ENCODE data around the gene FBXL17.

The FBXL17 gene

DNA sequence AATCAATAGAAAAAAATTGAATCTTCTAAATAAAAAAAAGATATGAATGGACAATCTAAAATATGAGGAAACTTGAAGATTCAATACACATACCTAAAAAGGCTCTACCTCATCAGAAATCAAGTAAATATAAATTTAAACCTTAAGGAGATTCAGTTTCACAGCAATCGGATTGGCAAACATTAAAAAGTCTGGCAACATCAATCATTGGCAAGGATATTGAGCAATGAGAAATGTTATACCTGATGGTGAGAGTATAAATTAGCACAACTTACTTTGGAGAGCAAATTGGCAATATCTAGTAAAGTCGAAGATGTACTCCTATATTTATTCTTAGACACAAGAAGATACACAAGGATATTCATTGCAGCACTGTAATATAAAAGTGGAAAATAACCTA, 436.8 kb downstream of the FBXL17 start:
- no peak for DNase-seq

DNA sequence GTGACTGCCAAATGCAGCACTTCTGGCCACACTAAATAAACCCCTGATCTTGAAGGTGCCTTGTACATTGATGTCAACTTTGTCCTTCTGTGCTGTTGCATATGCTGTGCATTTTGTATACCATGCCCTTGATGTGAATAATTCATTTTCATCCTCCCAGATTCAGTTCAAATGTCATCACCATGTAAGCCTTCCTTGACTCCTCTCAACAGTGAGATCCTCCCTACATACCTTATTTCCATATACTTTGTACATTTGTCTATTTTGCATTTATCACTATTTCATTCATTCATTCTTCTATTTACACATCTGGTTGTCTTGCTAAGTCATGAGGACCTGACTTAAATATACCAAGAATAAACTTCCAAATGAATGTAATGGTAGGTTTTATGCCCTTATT, 438.0 kb downstream of the FBXL17 start:
- DNase-seq: no peak

DNA sequence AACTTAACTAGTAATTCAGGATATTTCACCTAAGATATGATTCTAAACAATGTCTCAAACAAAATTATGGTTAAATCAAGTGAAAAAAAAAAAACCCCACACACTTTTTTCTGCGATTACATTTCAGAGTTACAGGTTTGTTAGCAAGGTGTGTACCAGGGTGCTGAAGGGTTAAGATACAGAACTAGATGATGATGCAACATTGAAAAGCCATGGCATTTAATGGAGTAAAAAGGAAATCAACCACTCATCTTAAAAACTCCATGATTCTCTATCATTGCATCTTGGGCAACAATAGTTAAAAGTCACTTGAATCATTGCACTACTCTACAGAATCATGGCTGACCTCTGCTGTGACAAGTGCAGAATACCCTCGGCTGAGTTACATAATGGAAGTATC, 440.9 kb downstream of the FBXL17 start:
- DNase-seq: no peak

DNA sequence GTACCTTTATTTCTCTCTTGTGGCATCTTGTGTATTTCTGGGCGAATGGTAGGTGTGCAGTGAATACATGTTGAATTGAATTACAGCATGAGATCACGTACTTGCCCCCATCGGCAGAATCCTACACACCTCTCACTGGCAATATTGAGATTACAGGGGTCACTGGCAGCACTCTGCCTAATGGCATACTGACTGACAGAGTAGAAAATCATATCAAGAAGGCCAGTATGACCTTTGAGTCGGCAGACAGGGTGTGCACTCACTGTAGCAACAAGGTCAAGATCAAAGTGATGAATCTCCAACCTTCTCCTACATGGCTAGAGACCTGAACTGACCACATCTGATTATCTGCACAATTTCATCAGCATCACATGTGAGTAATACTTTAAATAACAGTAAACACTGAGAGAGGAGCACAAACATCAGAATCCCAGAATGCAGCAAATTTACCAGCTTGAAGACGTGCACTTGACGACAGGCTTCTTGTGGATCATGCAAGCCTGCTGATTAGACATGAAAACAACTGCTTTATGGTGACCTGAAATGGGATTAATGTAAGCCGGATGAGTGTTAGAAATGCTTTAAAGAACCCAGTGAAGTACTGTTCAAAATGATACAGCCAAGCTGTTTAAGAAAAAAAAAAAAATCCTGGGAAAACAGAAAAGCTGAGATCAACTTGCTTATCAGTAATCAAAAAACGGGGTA, 444.1 kb downstream of the FBXL17 start:
- no peak for DNase-seq

DNA sequence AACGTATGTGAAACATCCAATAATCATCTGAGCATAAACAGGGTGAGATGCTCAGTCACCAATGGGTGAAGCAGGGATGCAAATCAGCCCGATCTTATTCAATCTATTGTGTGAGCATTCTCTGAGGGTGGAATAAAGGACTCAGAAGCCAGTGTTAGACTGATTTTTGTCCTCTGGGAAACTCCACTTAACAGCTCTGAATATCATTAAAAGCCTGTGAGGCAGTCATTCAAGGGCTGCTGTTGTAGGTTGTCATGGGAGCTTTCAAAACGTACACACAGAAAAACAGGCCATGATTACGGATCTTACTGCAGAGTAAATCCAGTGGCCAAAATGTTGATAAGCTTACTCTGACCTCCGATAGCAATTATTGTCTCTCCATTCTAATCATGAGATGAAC, 444.7 kb downstream of the FBXL17 start:
- no peak for DNase-seq

DNA sequence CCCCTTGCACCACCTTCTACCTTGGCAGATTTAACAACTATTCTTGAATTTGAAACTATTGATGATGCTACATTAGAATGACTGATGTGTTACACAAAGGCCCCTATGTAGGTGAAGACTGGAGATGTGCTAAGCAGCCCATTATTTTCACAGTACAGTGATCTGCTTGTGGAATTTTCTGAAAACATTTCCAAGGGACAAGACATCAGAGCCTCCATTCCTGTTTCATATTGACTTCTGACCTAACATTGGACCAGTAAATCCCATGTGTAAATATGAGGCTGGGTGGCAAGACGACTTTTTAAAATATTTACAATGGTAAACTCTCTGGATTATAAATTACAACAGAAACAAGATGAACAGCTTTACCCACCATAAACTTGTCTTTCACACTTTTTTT, 445.4 kb downstream of the FBXL17 start:
- DNase-seq: no peak

DNA sequence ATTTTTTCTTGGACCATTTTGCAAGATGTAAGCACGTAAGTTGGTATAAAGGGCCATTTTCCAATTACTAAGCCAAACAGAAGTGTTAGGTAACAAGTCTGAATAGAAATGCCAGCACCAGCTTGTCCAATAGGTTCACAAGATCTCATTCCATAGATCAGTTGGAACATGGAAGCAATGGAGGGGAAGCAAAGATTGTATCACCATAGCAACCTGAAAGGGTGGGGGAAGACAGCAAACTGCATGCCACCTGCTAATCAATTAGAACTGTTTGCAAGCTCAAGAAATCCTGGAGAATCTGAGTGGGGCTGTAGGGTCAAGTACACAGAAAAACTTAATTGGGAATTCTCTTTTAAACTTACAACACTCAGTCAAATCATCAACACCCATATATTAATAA, 446.3 kb downstream of the FBXL17 start:
- no peak for DNase-seq

DNA sequence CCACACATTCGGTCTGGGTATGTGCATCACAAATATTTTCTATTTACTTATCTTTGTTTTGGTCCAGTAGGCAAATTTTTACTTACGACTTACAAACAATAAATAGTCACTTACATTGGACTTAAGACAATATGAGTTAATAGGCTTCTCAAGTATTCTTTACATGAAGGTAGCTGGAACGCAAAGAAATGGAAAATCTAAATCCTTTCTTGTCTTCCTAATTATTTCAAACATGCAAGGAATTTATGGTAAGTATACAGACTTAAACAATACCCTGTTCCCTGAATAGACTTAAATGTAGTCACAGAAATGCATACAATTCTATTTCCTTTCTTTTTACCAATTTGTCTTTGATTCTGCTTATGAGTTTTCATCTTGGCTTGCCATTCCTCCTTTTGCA, 448.6 kb downstream of the FBXL17 start:
- no peak for DNase-seq

DNA sequence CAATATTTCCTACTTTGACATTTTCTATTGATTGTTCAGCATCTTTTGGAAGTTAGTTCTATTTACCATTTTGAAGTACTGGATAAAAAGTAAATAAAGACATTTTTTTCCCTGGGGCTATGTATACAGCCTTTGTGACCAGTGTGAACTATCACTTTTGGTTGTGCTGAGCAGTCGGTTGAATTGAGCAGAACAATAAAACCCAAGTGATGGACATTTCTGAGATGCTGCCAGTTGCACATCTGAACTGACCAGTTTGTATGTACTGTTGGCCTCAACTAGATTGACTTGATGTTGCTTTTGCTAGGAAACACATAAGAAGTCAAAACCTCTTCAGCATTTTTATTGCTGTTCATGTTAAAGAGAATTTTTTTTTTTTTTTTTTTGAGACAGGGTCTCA, 451.0 kb downstream of the FBXL17 start:
- no peak for DNase-seq

DNA sequence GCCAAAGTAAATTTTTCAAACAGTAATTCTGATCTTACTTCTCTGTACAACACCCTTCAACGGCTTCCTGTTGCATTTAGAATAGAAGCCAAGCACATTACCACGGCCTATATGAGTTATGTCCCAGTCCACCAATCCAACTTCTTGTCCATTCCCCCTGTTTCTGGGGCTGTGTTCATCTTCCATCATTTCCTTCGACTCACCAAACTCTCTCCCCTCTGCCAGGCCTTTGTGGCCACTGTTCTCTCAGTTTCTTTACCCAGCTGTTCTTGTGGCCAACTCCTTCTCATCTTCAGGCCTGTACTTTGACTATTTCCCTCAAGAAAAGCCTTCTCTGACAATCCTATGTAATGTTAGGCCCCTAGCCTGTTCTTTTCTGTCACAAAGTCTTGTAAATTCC, 451.8 kb downstream of the FBXL17 start:
- no peak for DNase-seq

DNA sequence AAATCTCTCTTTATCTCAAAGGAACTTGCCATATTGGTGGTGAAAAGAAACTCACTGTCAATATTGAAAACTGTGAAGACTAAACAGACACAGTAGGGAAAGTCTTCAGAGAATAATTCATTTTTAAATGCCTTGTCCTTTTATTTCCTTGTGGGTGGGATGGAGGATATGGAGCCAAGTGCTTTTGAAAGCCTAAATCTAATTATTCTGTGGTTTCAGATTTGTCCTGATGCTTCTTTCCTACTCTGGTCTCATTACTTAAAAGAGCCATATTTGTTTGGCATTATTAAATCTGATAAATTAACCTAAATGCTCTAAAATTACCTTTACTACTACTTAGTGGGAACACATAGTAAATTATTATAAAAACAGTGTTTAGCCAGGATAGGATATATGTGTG, 452.8 kb downstream of the FBXL17 start:
- no peak for DNase-seq

DNA sequence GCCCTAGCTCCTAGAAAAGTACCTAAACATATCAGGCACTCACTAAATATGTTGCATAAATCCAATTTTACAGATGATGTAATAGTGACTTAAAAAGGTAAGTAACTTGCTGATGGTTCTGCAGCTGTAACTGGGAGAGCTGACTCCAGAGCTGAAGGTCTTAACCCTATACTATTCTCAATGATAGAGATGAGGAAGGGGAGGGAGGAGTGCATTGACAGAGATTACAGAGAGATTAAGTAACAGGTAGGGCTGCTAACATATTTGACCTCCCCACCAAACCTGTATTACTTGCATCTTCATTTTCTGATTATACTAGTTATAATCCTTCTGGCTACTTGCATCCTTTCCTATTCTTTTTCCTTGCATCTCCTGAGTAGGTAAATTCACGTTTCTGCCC, 455.8 kb downstream of the FBXL17 start:
- DNase-seq: no peak

DNA sequence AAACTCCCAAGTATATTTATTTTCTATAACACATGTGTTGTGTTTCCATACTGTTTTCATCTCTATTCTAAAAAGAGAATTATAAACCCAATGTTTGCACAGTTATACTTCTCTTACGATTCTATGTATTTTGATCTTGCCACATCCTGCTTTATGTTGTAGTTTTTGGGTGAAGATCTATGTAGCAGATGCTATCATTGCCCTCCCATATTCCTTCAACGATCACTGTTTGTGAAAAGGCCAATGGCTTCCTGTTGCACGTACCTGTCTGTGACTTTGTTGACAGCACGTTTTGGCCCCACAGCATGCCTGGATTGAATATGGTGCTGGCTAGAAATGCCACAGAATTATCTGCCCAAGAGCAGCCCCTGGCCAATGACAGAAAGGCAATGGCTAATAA, 456.7 kb downstream of the FBXL17 start:
- DNase-seq: no peak

DNA sequence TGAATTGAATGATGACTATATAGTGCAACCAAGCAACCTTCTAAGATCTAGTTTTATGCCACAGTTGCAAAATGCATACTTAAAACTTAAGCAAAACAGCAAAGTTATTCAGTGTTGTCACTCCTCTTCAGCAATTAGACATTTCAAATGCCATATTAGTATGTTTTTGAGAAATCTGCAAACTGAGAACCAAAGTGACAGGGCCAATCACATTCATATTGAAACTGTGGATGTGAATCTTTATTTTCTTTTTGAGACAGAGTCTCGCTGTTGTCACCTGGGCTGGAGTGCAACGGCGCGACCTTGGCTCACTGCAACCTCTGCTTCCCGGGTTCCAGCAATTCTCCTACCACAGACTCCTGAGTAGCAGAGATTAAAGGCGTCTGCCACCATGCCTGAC, 461.9 kb downstream of the FBXL17 start:
- no peak for DNase-seq

DNA sequence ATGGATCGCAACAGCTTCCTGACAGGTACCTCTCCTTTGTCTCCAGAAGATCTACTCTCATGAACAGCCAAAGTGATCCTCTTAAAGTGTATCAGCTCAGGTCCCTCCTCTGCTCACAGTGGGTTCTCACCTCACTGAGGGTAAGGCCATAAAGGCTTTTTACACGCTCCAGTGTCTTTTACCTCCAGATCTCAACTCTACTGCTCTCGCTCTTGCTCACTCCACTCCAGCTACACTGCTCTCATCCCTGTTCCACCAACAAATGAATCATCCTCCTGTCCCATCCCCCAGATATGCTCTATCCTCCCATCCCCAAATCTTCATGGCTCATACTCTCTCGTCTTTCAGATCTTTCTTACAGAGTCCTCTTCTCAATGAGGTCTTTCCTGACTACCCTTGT, 462.5 kb downstream of the FBXL17 start:
- no peak for DNase-seq

DNA sequence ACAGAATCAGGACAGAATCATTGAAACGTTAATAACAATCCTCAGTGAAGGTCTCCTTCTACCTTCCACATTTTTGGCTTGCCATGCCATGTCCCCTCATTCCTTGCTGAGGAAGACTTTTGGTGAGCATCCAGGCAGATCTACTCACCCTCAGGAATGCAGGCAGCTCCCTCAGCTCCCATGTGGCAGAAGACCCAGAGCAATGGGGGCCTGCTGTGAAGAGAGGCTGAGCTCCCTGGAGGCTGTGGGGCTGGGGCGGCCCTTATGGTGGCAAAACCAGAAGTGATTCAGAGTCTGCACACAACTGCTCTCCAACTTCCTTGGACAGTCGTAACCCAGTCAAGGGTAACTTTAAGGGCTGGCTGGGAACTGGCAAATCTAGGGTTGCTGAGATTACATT, 463.9 kb downstream of the FBXL17 start:
- DNase-seq: no peak

DNA sequence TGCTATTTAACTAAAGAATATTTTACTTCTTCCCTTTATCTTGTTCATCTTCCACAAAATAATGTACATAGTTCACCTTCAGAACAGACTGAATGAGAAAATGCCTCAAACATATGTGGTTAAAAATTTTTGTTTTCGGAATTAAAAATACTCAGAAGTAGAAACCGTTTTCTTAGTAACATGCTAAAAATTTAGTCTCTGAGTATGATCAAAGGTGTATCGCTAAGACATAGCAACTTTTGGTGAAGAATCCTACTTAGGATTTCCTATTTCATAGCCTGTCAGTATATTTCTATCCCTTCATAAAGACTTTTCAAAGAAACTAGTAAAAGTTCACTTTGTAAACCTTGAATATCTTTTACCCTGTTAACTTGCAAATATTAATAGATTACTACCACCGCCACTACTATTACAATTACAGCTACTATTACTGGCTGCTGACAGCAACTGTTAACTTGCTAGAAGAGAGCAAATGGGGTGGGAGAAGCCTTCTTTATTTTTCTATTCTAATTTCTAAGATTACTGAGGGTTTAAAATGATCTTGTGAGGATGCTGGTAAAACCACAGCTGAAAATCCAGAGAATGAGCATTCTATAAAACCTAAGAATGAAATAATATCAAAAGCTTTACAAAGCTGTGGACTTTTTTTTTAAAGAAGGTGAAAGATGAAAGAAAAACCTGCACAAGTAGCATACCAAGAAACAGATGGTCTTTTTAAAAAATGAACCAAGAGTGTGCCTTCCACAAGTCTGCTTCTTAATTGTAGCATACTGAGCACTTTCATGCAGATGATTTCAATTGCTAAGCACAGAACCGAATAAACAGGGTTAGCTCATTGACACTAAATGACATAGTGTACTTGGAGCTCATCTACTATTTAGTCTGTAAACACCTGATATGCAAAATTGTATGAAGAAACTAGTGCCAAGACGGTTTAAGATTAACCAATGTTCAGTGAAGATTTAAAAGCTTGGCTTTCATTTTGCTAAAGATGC, 464.9 kb downstream of the FBXL17 start:
- DNase-seq: no peak

DNA sequence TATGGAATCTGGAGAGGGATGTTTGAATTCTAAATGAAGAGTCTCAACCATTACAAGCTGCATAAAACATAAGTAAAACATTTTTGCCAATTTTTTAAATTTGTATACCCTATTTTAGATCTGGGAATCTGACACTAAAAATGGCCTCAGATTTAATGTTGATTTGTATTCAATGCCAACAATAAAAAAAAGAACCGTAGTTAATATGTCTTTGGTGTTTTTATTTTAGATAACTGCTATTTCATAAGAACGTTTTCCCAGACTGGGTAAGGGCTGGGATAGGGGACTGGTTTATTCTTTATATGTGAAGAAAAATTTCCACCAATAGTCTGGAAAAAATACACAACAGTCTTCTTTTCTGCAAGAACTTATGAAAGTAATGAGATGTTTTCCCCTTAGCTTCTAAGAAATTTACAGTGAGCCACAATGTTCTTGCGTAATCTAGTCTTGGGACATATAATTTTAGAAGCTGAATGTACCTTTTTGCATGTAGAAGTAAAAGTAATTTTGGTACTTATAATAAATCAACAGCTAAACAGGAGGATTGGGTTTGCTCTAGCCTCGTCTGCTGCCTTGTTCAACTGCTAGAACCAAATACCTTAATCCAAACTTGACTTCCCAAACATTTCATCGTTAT, 466.6 kb downstream of the FBXL17 start:
- DNase-seq: no peak

DNA sequence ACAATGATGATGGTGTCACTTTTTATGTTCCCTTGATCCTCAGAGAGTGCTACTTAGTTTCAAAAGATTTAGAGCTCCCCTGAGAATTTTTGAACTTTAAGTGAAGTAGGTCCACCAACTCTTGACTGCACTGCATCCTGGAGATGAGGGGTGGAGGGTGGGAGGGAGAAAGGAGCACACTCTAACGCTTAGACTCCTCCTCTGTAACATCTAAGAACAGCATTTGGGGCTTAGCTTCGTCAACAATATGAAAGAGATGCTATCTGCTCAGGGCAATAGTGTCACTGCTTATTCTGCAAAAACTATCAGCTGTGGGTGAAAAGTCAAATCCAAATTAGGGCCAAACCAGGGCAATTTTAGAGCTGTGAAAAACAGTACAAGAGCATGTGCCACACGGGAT, 468.4 kb downstream of the FBXL17 start:
- DNase-seq: no peak

DNA sequence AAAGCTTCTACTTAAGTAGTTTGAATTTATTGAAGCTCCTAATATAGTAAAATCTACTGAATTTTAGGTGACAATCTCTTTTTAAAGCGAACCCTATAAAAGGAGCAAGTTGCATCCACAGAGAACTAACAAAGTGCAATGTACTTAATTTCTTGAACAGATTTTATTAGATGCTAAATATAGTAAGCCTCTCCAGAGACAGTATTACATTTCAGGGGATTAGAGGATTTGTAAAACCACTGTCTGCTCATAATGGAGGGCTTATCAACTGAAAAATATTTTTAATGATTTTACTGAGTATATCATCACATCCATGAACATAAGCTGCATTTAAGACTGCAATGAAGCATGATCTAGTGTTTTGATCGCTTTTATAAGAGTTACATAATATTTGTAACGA, 481.2 kb downstream of the FBXL17 start:
- DNase-seq: no peak

DNA sequence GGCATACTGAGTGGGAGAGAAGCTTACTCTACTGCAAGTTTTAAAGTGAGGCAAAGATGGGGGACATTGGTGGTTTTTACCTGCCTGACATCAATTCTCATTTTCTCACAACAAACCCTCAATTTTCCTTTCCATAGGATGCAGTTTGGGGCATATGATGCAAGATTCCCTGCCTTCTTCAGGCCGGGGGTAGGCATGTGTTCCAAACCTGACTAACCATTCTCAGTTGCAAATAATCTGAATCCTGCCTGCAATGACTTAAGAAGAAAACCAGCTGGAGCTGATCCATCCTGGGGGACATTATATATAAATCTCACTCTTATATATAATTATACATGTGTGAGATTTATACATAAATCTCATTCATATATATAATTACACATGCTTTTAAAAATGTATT, 487.5 kb downstream of the FBXL17 start:
- DNase-seq: no peak

DNA sequence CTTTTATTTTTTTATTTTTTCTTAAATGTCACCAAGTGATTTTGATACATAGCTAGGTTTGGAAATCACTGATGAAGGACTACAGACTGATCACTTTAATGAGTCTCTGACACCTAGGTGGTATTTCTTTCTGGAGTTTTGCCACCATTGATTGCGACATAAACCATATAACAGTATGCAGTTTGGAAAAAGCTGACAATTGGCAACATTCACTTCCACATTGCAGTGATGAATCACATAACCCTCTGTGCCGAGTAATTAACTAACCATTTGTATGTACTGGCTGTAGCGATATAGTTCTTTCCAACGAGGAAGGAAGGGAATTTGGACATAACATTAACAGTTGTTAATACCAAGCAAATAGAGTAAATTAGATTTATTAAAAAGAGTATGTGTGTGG, 488.3 kb downstream of the FBXL17 start:
- DNase-seq: no peak

DNA sequence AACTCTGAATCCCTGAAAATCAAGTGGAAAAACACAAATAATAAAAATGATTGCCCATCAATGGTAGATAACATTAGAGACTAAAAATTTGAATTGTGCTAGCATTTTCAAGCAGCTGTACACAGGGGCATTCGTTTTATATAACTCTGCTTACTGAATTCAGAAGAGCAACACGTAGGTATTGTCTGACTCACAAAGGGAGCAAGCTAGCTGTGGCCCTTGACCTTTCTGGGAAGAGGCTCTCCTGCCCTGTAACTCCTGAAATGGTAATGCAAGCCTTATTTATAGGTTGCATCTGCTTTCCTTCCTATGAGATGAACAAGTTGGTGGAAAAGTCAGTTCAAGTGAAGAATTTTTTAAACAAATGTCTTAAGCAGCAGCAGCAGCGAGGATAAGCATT, 492.5 kb downstream of the FBXL17 start:
- DNase-seq: no peak

DNA sequence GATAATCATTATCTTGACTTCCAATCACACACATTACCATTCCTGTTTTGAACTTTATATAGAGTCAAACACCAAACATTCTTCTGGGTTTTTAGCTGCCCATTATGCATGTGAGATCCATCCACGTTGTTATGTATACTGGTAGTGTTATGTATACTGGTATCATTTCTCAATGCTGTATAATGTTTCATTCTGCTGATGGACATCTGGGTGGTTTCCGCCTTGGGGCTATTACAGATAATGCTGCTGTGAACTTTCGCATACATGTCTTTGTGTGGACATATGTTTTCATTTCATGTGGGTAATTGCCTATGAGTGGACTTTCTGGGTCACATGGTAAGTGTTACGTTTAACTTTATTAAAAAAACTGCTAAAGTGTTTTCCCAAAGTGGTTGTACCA, 493.4 kb downstream of the FBXL17 start:
- DNase-seq: no peak

Data from activated gamma-delta T cell (primary cell).